A673 (cell line): ENCODE measurements around the gene TMEM161B.

Experiments used
- EZH2 ChIP-seq: fragments of 200-600 bp; sonication (generic); IDR thresholded peaks from 2 replicates; pipeline ENCODE4 v1.6.1; 2017; ENCODE audit warnings: borderline replicate concordance, low read depth, mild to moderate bottlenecking, mixed read lengths, antibody characterized with exemption, low read length; ENCODE audit not compliant: poor library complexity, severe bottlenecking
- TF ChIP-seq, protein P1 (sequence below): fragments of 300-800, 200-600 bp; sonication (generic); conservative IDR thresholded peaks from 2 replicates; pipeline ENCODE4 v1.5.1; 2017; ENCODE audit warnings: low read depth, mild to moderate bottlenecking, antibody characterized with exemption, low read length, moderate library complexity, mixed read lengths

GRCh38 chr5:88172847-88173758 is 95.5 kb downstream of the TMEM161B start:
- TF ChIP-seq, protein P1, sequence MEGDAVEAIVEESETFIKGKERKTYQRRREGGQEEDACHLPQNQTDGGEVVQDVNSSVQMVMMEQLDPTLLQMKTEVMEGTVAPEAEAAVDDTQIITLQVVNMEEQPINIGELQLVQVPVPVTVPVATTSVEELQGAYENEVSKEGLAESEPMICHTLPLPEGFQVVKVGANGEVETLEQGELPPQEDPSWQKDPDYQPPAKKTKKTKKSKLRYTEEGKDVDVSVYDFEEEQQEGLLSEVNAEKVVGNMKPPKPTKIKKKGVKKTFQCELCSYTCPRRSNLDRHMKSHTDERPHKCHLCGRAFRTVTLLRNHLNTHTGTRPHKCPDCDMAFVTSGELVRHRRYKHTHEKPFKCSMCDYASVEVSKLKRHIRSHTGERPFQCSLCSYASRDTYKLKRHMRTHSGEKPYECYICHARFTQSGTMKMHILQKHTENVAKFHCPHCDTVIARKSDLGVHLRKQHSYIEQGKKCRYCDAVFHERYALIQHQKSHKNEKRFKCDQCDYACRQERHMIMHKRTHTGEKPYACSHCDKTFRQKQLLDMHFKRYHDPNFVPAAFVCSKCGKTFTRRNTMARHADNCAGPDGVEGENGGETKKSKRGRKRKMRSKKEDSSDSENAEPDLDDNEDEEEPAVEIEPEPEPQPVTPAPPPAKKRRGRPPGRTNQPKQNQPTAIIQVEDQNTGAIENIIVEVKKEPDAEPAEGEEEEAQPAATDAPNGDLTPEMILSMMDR: no peak
- TF ChIP-seq EZH2: no peak
